Epithelial cell of prostate (primary cell): ENCODE data around the gene CHMP6.

ENCODE experiments used
- DNase-seq: peaks from one replicate; pipeline ENCODE4 v3.0.0-alpha.2; 2011; ENCODE audit warnings: low read depth, low spot score
- H3K27ac ChIP-seq: fragments of 450-650 bp; 2 replicates; pipeline ENCODE4 v1.5.1; 2017; ENCODE audit warnings: mild to moderate bottlenecking

CHMP6 gene

GRCh38 chr17:80955671-80956280, 35.9 kb upstream of the CHMP6 start:
- no peak overlapping the region for H3K27ac ChIP-seq
- no peak for DNase-seq

GRCh38 chr17:80956321-80957190, 35.1 kb upstream of the CHMP6 start:
- DNase-seq: no peak
- no peak overlapping the region for H3K27ac ChIP-seq

GRCh38 chr17:80957461-80957941, 34.1 kb upstream of the CHMP6 start:
- DNase-seq: no peak
- no peak overlapping the region for H3K27ac ChIP-seq

GRCh38 chr17:80959330-80960036, 32.2 kb upstream of the CHMP6 start:
- DNase-seq: no peak
- H3K27ac ChIP-seq: no peak overlapping the region

- DNase-seq: no peak
- H3K27ac ChIP-seq: no peak overlapping the region
Observed at GRCh38 chr17:80960037-80960796, 31.4 kb upstream of the CHMP6 start.

GRCh38 chr17:80960797-80961452, 30.7 kb upstream of the CHMP6 start:
- DNase-seq: no peak
- no peak overlapping the region for H3K27ac ChIP-seq

- H3K27ac ChIP-seq: no peak overlapping the region
- DNase-seq: no peak
Observed at GRCh38 chr17:80961541-80962330, 29.9 kb upstream of the CHMP6 start.

GRCh38 chr17:80962356-80963329, 29.0 kb upstream of the CHMP6 start:
- no peak overlapping the region for H3K27ac ChIP-seq
- no peak for DNase-seq

- DNase-seq: no peak
Observed at GRCh38 chr17:80963812-80964543, 27.7 kb upstream of the CHMP6 start.

GRCh38 chr17:80964544-80964856, 27.1 kb upstream of the CHMP6 start:
- DNase-seq: no peak
- H3K27ac ChIP-seq: no peak overlapping the region

More at GRCh38 chr17:80963812-80964543, 27.7 kb upstream of the CHMP6 start:
- no peak overlapping the region for H3K27ac ChIP-seq

- no peak for DNase-seq
- H3K27ac ChIP-seq: no peak overlapping the region
Observed at GRCh38 chr17:80964859-80965580, 26.6 kb upstream of the CHMP6 start.

- no peak for DNase-seq
- H3K27ac ChIP-seq: no peak overlapping the region
Observed at GRCh38 chr17:80965606-80966005, 26.0 kb upstream of the CHMP6 start.

- H3K27ac ChIP-seq: no peak overlapping the region
- no peak for DNase-seq
Observed at GRCh38 chr17:80967404-80967872, 24.2 kb upstream of the CHMP6 start.

GRCh38 chr17:80968602-80969029, 23.0 kb upstream of the CHMP6 start:
- no peak overlapping the region for H3K27ac ChIP-seq
- no peak for DNase-seq

- no peak overlapping the region for H3K27ac ChIP-seq
- no peak for DNase-seq
Observed at GRCh38 chr17:80969030-80969673, 22.5 kb upstream of the CHMP6 start.

- DNase-seq: no peak
- no peak overlapping the region for H3K27ac ChIP-seq
Observed at GRCh38 chr17:80969674-80970043, 22.0 kb upstream of the CHMP6 start.
